Anterior cingulate cortex (tissue), 58 donors: ENCODE results near the gene TNFRSF8.
A peak's percentile ranks its signal among the peaks of the same experiment; 100 is the strongest.
"Not testable (repeated sequence)": the region's sequence is repeated elsewhere in the genome, so short reads cannot be mapped to it uniquely, and the experiment has no call there.

Experiments used
- DNase-seq, 58 donors: peaks; one replicate each; lab custom pipeline; 2025; lab: John Stamatoyannopoulos, UW

Gene TNFRSF8

GRCh38 chr1:12063141-12064072 lies at the start of gene TNFRSF8:
Gene TNFRSF8 (plus strand): TSS chr1:12063303. CDS start chr1:12063599, 296 bp downstream.
- no peak for DNase-seq

- DNase-seq: no peak
Observed at GRCh38 chr1:12014141-12014991, 48.7 kb upstream of the TNFRSF8 start.

- DNase-seq: no peak
Observed at GRCh38 chr1:12015001-12015491, 48.1 kb upstream of the TNFRSF8 start.

GRCh38 chr1:12015499-12015898 lies 47.6 kb upstream of the TNFRSF8 start:
- no peak for DNase-seq

GRCh38 chr1:12016182-12016581 lies 46.9 kb upstream of the TNFRSF8 start:
- no peak for DNase-seq

GRCh38 chr1:12019858-12020509 lies 43.1 kb upstream of the TNFRSF8 start:
- DNase-seq: no peak

GRCh38 chr1:12021616-12022015 lies 41.5 kb upstream of the TNFRSF8 start:
- DNase-seq: no peak

GRCh38 chr1:12022036-12022435 lies 41.1 kb upstream of the TNFRSF8 start:
- no peak for DNase-seq

GRCh38 chr1:12026586-12026985 lies 36.5 kb upstream of the TNFRSF8 start:
- no peak for DNase-seq

GRCh38 chr1:12028248-12028647 lies 34.9 kb upstream of the TNFRSF8 start:
- DNase-seq: no peak

- DNase-seq: no peak
Observed at GRCh38 chr1:12028957-12029511, 34.1 kb upstream of the TNFRSF8 start.

- no peak for DNase-seq
Observed at GRCh38 chr1:12029720-12030339, 33.3 kb upstream of the TNFRSF8 start.

- DNase-seq: peak in 10 of 58 donors; percentile 4 to 30 (median 13)
Observed at GRCh38 chr1:12031039-12031980, 31.8 kb upstream of the TNFRSF8 start.

GRCh38 chr1:12032161-12032621 lies 30.9 kb upstream of the TNFRSF8 start:
- DNase-seq: no peak

- DNase-seq: not testable (repeated sequence)
Observed at GRCh38 chr1:12033441-12033840, 29.7 kb upstream of the TNFRSF8 start.

GRCh38 chr1:12034381-12034801 lies 28.7 kb upstream of the TNFRSF8 start:
- DNase-seq: peak in 13 of 58 donors; percentile 4 to 71 (median 15)

- no peak for DNase-seq
Observed at GRCh38 chr1:12035312-12035711, 27.8 kb upstream of the TNFRSF8 start.
